Stomach (tissue), 4 donors: ENCODE data around the gene SZT2.

Source experiments
- CTCF ChIP-seq, 7 experiments: fragments of 450-650 bp in 4 of 7; fragments of 200-600 bp in 3 of 7; sonication (generic) in 3 of 7; IDR thresholded peaks; one replicate each; pipeline ENCODE4 v1.5.1; 2016 to 2019; ENCODE audit warnings: antibody characterized with exemption in 7 of 7, control low read depth in 2 of 7, mild to moderate bottlenecking in 1 of 7
- EP300 ChIP-seq: sonication (generic); formaldehyde crosslinking; IDR thresholded peaks from one replicate; pipeline ENCODE4 v1.6.1; 2017; ENCODE audit warnings: antibody characterized with exemption
- POLR2A ChIP-seq, 4 donors: fragments of 450-650 bp; IDR thresholded peaks; one replicate each; pipeline ENCODE4 v1.6.1; 2016; ENCODE audit warnings: antibody characterized with exemption in 4 of 4, control low read depth in 2 of 4, mild to moderate bottlenecking in 1 of 4, moderate library complexity in 1 of 4

- TF ChIP-seq POLR2A (IDR thresholded peaks at IDR 0.05) (no peak), EP300 (no peak), CTCF (IDR thresholded peaks at IDR 0.05) (no peak)
These were observed 36.8 kb upstream of the SZT2 start for GRCh38 chr1:43352881-43353280.
